Raji (cell line): ENCODE measurements around the gene RNF5.

Source experiments
- POLR2A ChIP-seq: IDR thresholded peaks from 2 replicates; pipeline ENCODE4 v1.6.1; 2011; ENCODE audit warnings: low read depth, low read length, control low read depth; ENCODE audit not compliant: insufficient read depth

RNF5 gene

GRCh38 chr6:32204268-32204715 lies 26.1 kb downstream of the RNF5 start:
- TF ChIP-seq POLR2A = no peak

- TF ChIP-seq POLR2A = no peak
Measured at GRCh38 chr6:32208996-32209395, 30.8 kb downstream of the RNF5 start.

GRCh38 chr6:32210191-32210601 lies 32.0 kb downstream of the RNF5 start:
- TF ChIP-seq POLR2A = no peak

- TF ChIP-seq POLR2A = no peak
Measured at GRCh38 chr6:32212076-32212760, 34.0 kb downstream of the RNF5 start.

GRCh38 chr6:32213649-32214048 lies 35.4 kb downstream of the RNF5 start:
- TF ChIP-seq POLR2A = no peak

GRCh38 chr6:32214126-32214525 lies 35.9 kb downstream of the RNF5 start:
- TF ChIP-seq POLR2A = no peak

- no peak for TF ChIP-seq POLR2A
Measured at GRCh38 chr6:32215617-32216016, 37.4 kb downstream of the RNF5 start.

GRCh38 chr6:32216285-32216684 lies 38.1 kb downstream of the RNF5 start:
- TF ChIP-seq POLR2A = no peak

- TF ChIP-seq POLR2A = no peak
Measured at GRCh38 chr6:32216998-32217397, 38.8 kb downstream of the RNF5 start.

GRCh38 chr6:32218167-32218566 lies 40.0 kb downstream of the RNF5 start:
- no peak for TF ChIP-seq POLR2A

GRCh38 chr6:32220021-32220420 lies 41.8 kb downstream of the RNF5 start:
- no peak for TF ChIP-seq POLR2A

- TF ChIP-seq POLR2A = no peak
Measured at GRCh38 chr6:32222333-32223230, 44.4 kb downstream of the RNF5 start.

GRCh38 chr6:32223258-32224235 lies 45.3 kb downstream of the RNF5 start, which contains the start of gene NOTCH4:
Gene NOTCH4, minus strand, starts transcription at chr6:32224067. Its CDS starts 139 bp downstream, at chr6:32223928.
- TF ChIP-seq POLR2A = no peak

GRCh38 chr6:32224696-32225095 lies 46.5 kb downstream of the RNF5 start:
- TF ChIP-seq POLR2A = no peak

GRCh38 chr6:32226434-32226833 lies 48.2 kb downstream of the RNF5 start:
- TF ChIP-seq POLR2A = no peak
